Heart left ventricle (tissue), 13 donors: Measurements from ENCODE around the gene CBFA2T3.

ENCODE experiments used
- CTCF ChIP-seq, 12 donors: fragments of 200-600 bp; sonication (generic) in 4 of 12; IDR thresholded peaks; one replicate each; pipeline versions ENCODE4 v1.5.0 to v1.8.0; 2018 to 2022; ENCODE audit warnings: antibody characterized with exemption in 12 of 12, mild to moderate bottlenecking in 5 of 12
- POLR2A ChIP-seq, 2 donors: fragments of 450-650 bp; IDR thresholded peaks; one replicate each; pipeline ENCODE4 v1.6.1; 2017; ENCODE audit warnings: antibody characterized with exemption in 2 of 2, mild to moderate bottlenecking in 2 of 2, moderate library complexity in 2 of 2
- donor health status: ischemic (EF 13 %, LVEDD 7.1; RV severe dilation, severe dysfunction).
- donor health status: DM: no; HTN: yes; CAD: no.
- donor health status: DM: no; HTN: no; CAD: no.
- donor health status: ischemic (EF 25% LVEDD 6.9; RV normal size, moderate dysfunction).
- donor health status: ischemic (EF 25% LVEDD 5.7; RV mildly dilated, moderate dysfunction).
- donor health status: ischemic (EF 35%, LVEDD 5.7; RV mildly dilated, moderate dysfunction).
- donor health status: nonischemic (EF 11% LVEDD 7.7; RV severe dilation, severe dysfunction).
- donor health status: DM: yes; HTN: yes; CAD: no.
- donor health status: PGD.
- donor health status: ischemic (EF 29% LVEDD 5.4; RV normal size, mild dysfunction).
- donor health status: nonischemic (EF 23%, LVEDD 6.1; RV moderate dilation, normal function).

- TF ChIP-seq CTCF (IDR thresholded peaks at IDR 0.05): no peak
- TF ChIP-seq POLR2A (IDR thresholded peaks at IDR 0.05): no peak
Measured at GRCh38 chr16:88864521-88864920, 112.5 kb downstream of the CBFA2T3 start.
